Urinary bladder (tissue), 4 donors: ENCODE results near the gene KISS1. TPM values are rescaled to one million over a fixed set of nuclear protein-coding genes. Genes with fewer than 3 reads are reported as not detected.

Experiments
- DNase-seq: peaks from one replicate; pipeline ENCODE4 v3.0.0-alpha.2; 2015; ENCODE audit errors: extremely low spot score
- H3K27ac ChIP-seq: one replicate; pipeline ENCODE4 v1.5.1; 2013; ENCODE audit warnings: low read depth, mild to moderate bottlenecking, moderate library complexity
- H3K36me3 ChIP-seq: one replicate; pipeline ENCODE4 v1.6.1; 2013; ENCODE audit warnings: mild to moderate bottlenecking, moderate library complexity; ENCODE audit not compliant: insufficient read depth
- H3K4me1 ChIP-seq: one replicate; pipeline ENCODE4 v1.6.1; 2013; ENCODE audit warnings: mild to moderate bottlenecking, moderate library complexity; ENCODE audit not compliant: insufficient read depth
- H3K4me3 ChIP-seq: one replicate; pipeline ENCODE4 v1.5.1; 2013; ENCODE audit warnings: low read depth, low read length
- WGBS: extraction: QIAGEN DNeasy Blood & Tissue Kit; methylation state at CpG from one replicate; pipeline ENCODE4 v1.1.7; 2013; 5-methylcytosine and 5-hydroxymethylcytosine counted together
- polyA plus RNA-seq: library from polyadenylated mRNA; stranded (reverse); fragments of 200-250 nt; gene quantifications from one replicate; pipeline ENCODE4 v1.2.3, GENCODE V29; 2013
- total RNA-seq: library from RNA; depleted of rRNA; stranded (reverse); fragments of >200 nt; gene quantifications from one replicate; pipeline ENCODE4 v1.2.3, GENCODE V29; 2014
- donor health status: healthy with polysubstance abuse.
- donor health status: healthy.

KISS1 gene
- total and polyA plus RNA-seq, 2 donors, result 1.3 TPM; not detected in 1

- no peak overlapping the region for H3K4me3 ChIP-seq
- no peak overlapping the region for H3K27ac ChIP-seq
- H3K36me3 ChIP-seq, result no peaks in the 10 kb centered on the region
- DNase-seq, result peak; percentile 45
- H3K4me1 ChIP-seq, result no peaks in the 10 kb centered on the region
- 67% methylated on average over 2 of the region's 2 CpGs for WGBS
These were observed 2.2 kb downstream of the KISS1 start for GRCh38 chr1:204194080-204194479.

DNA sequence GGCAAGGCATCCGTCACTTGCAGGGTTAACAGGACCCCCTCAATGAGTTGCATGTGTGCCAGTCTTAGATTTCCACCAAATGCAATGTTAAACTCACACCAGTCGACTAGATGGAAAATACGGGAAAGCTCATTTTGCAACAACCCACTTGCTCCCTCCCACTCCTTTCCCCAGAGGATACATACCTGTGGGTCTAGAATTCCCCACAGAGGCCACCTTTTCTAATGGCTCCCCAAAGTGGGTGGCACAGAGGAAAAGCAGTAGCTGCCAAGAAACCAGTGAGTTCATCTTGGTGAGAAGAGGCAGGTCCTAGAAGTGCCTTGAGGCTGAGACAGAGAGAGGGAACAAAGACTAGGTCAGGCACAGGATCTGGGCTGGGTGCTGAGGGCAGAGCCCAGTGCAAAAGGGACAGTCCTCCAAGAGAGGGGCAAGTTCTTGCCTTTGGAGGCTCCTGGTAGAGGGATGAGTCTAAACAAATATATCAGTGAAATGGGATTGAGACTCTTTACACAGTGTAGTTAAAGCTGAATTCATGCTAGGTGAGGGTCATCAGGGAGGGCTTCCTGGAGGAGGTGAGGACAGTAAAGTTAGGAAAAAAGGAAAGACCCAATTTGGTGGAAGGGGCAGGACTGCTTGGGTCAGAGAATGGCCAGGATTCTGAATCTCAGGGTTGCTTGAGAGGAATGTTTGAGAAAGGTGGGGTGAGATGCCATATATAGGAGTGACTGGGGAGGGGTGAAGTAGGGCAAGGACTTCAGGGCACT is 3.5 kb downstream of the KISS1 start:
- Histone ChIP-seq H3K36me3 (no peaks in the 10 kb centered on the region), H3K4me3 (no peak overlapping the region), H3K4me1 (no peaks in the 10 kb centered on the region), H3K27ac (no peak overlapping the region)
- DNase-seq, result no peak
- 60% methylated on average over 3 of the region's 3 CpGs for WGBS

- 90% methylated on average over 2 of the region's 2 CpGs for WGBS
- Histone ChIP-seq H3K27ac (no peak overlapping the region), H3K4me3 (no peak overlapping the region), H3K4me1 (no peaks in the 10 kb centered on the region), H3K36me3 (no peaks in the 10 kb centered on the region)
- DNase-seq, result no peak
These were observed 4.2 kb downstream of the KISS1 start for GRCh38 chr1:204192046-204192445.

GRCh38 chr1:204191456-204191855 is 4.8 kb downstream of the KISS1 start:
- 85% methylated on average over 7 of the region's 7 CpGs for WGBS
- no peaks in the 10 kb centered on the region for H3K36me3 ChIP-seq
- DNase-seq, result no peak
- H3K4me3 ChIP-seq, result no peak overlapping the region
- no peak overlapping the region for H3K27ac ChIP-seq
- H3K4me1 ChIP-seq, result no peaks in the 10 kb centered on the region

DNA sequence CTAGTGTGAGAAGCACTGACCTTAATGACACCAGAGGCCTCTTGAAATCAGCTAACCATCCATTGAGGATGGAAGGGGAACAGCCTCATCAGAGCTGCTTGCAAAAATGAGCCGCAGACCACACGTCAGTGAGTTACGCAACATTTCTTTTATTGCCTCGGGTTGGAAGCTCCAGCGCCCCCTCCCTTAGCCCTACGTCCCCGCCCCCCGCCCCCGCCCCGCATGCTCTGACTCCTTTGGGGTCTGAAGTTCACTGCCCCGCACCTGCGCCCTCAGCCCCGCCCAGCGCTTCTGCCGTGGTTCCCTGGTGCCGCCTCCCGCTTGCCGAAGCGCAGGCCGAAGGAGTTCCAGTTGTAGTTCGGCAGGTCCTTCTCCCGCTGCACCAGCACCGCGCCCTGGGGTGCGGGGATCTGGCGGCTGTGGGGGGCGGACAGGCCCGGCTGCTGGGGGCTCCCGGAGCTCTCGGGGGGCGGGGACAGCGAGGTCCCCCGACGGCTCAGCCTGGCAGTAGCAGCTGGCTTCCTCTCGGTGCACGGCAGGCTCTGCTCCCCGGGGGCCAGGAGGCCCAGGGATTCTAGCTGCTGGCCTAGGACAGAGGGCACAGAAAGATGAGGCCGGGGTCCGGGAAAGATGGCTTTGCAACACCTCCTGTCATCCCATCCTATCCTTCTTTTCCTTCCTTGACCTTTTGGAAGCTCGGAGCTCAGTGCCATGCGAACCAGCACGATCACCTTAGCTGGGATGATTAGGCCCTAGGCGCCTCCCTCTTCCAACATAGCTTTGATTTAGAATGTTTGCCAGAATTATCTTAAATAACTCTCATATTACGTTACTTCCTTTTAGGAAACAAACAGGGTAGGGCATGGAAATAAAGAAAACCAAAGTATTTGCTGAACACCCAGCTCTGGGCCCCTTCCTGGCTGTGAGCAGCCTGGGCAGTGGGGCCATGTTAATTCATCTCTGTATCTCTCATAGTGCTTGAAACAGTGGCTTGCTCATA is 5.8 kb downstream of the KISS1 start:
- WGBS, result 17% methylated on average over 43 of the region's 44 CpGs
- no peaks in the 10 kb centered on the region for H3K36me3 ChIP-seq
- peak; percentile 40 for DNase-seq
- no peaks in the 10 kb centered on the region for H3K4me1 ChIP-seq
- no peak overlapping the region for H3K27ac ChIP-seq
- no peak overlapping the region for H3K4me3 ChIP-seq

GRCh38 chr1:204188959-204189639 is 7.2 kb downstream of the KISS1 start:
- H3K4me1 ChIP-seq, result no peaks in the 10 kb centered on the region
- H3K36me3 ChIP-seq, result no peaks in the 10 kb centered on the region

DNA sequence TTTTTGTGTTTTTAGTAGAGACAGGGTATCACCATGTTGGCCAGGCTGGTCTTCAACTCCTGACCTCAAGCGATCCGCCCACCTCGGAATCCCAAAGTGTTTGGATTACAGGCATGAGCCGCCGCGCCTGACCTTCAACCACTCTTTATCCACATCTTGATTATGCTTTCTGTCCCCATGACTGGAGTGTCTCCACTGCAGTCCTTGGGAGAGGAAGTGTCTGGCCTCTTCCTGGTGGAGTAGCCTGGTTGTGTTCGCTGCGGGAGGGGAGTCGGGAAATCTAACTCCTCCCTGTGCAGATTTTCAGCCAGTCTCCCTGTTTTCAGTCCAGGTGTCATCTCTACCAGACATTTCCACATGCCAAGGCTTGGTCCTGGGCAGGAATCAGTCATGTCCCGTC is 9.7 kb downstream of the KISS1 start:
- H3K27ac ChIP-seq, result no peak overlapping the region
- H3K4me1 ChIP-seq, result no peaks in the 10 kb centered on the region
- WGBS, result 69% methylated on average over 10 of the region's 10 CpGs
- no peak overlapping the region for H3K4me3 ChIP-seq
- no peak for DNase-seq
- H3K36me3 ChIP-seq, result no peaks in the 10 kb centered on the region

More at GRCh38 chr1:204188959-204189639, 7.2 kb downstream of the KISS1 start:
- Histone ChIP-seq H3K4me3 (no peak overlapping the region), H3K27ac (no peak overlapping the region)
- no peak for DNase-seq
- WGBS, result 75% methylated on average over 11 of the region's 11 CpGs

DNA sequence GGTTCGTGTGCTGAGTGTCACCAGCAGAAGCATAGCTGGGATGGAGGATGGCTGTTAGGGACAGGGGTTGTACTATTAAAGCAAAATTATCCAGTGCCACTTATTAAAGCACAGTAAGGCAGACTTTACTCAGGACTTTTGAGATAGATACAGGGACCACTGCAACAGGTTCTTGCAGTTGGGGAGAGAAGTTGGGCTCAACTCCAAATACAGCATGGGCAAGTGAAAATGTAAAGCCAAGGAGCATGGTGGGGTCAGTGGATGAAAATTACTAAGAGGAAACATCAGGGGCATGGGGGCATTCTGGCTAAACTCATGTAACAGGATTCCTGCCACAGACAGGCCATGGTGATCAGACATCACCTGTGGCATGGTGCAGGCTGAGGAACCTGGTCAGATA is 15.2 kb downstream of the KISS1 start:
- no peaks in the 10 kb centered on the region for H3K4me1 ChIP-seq
- H3K36me3 ChIP-seq, result no peaks in the 10 kb centered on the region
- no peak for DNase-seq
- H3K27ac ChIP-seq, result no peak overlapping the region
- no peak overlapping the region for H3K4me3 ChIP-seq
- WGBS, result 60% methylated on average over 1 of the region's 1 CpG

- Histone ChIP-seq H3K4me1 (no peaks in the 10 kb centered on the region), H3K36me3 (no peaks in the 10 kb centered on the region), H3K4me3 (no peak overlapping the region), H3K27ac (no peak overlapping the region)
- DNase-seq, result no peak
- 76% methylated on average over 6 of the region's 6 CpGs for WGBS
These were observed 16.2 kb downstream of the KISS1 start for GRCh38 chr1:204180133-204180532.

- Histone ChIP-seq H3K36me3 (no peaks in the 10 kb centered on the region), H3K4me1 (no peaks in the 10 kb centered on the region), H3K27ac (no peak overlapping the region), H3K4me3 (no peak overlapping the region)
- WGBS, result 79% methylated on average over 7 of the region's 7 CpGs
- no peak for DNase-seq
These were observed 17.6 kb downstream of the KISS1 start for GRCh38 chr1:204178487-204179281.

- H3K4me3 ChIP-seq, result no peak overlapping the region
- H3K4me1 ChIP-seq, result no peaks in the 10 kb centered on the region
- no peak overlapping the region for H3K27ac ChIP-seq
- no peak for DNase-seq
- WGBS, result 45% methylated on average over 4 of the region's 4 CpGs
- no peaks in the 10 kb centered on the region for H3K36me3 ChIP-seq
These were observed 19.2 kb downstream of the KISS1 start for GRCh38 chr1:204177133-204177532.

DNA sequence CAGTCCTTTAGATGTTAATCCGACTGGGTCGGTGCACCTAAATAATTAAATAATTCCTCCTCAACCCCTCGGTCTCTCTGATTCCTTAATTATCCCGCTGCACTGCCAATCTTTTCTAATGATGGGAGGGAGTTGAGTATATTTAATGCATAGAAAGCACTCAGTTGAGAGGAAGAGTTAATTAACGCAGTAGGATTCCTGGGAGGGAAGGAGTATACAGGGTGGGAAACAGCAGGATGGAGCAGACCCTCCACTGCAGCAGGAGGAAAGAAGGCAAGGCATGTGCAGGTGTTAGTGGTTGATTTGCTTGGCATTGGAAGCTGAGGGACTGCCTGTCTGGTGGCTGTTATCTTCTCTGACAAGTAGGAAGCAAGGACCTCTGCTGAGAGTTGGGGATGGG is 20.2 kb downstream of the KISS1 start:
- no peak overlapping the region for H3K27ac ChIP-seq
- no peaks in the 10 kb centered on the region for H3K36me3 ChIP-seq
- DNase-seq, result no peak
- 74% methylated on average over 5 of the region's 5 CpGs for WGBS
- H3K4me1 ChIP-seq, result no peaks in the 10 kb centered on the region
- H3K4me3 ChIP-seq, result no peak overlapping the region

DNA sequence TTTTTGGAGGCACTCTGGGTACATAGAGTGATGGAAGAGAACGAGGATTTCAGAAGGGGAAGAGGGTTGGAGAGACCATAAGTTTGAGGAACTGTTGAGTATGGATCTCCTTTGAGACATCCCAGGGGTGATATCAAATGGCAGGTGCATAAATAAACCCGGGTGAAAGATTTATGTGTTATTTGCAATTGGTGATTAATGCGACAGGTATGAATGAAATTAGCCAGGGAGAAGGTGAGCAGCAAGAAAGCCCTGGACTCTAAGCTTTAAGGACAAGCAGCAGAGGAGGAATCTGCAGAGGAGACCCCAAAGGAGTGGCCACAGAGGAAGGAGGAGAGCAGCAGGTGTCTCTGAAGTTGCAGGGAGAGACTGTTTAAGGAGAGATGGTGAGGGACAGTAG is 21.3 kb downstream of the KISS1 start:
- H3K27ac ChIP-seq, result no peak overlapping the region
- 76% methylated on average over 3 of the region's 3 CpGs for WGBS
- no peaks in the 10 kb centered on the region for H3K36me3 ChIP-seq
- DNase-seq, result no peak
- no peaks in the 10 kb centered on the region for H3K4me1 ChIP-seq
- no peak overlapping the region for H3K4me3 ChIP-seq
